Stimulated activated CD8-positive, alpha-beta memory T cell treated with anti-CD3 and anti-CD28 coated beads, Interleukin-12 subunit alpha, Interleukin-12 subunit beta, amount 100 ng/mL, for 24 hours (primary cell): ENCODE results near the gene GDPD5.

Experiments used
- DNase-seq: peaks from one replicate; pipeline ENCODE4 v3.0.0-alpha.2; 2020; ENCODE audit errors: extremely low read depth

Gene GDPD5

GRCh38 chr11:75516140-75516539 lies 9.6 kb downstream of the GDPD5 start:
- no peak for DNase-seq

DNA sequence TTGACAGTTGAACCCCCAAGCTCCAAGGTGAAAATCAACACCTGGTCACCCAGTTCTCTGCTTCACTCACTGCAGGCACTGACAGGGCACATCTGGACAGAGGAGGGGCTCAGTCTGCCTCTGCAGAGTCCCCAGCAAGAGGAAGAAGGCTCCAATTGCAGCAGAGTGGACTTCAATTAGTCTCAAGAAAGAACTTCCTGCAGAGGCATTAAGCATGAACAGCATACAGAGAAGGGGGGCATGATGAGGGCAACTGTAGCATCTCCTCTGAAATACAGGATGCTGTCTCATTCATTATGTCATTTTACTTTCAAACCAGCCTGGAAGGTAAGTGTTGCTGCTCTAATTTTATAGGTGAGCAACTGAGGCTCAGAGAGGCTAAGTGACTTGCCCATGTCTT lies 11.1 kb downstream of the GDPD5 start:
- DNase-seq: no peak

DNA sequence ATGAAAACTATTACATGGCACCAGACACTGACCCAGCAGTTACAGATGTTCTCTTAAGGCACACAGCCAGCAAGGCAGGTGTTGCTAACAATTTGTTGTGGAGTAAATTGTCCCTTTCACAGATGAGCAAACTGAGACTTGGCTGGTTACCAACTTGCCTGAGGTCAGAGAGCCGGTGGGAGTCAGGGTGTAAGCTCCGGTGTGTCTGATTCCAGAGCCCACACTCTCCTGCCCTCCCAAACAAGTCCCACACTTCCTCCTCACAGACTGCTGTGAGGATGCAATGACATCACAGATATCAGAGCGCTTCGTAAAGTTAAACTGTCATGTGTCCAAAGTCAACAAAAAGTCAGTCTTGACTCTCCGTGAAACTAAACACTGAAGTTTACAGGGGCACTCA lies 12.5 kb downstream of the GDPD5 start:
- no peak for DNase-seq

- no peak for DNase-seq
Observed at GRCh38 chr11:75510723-75511019, 15.1 kb downstream of the GDPD5 start.

DNA sequence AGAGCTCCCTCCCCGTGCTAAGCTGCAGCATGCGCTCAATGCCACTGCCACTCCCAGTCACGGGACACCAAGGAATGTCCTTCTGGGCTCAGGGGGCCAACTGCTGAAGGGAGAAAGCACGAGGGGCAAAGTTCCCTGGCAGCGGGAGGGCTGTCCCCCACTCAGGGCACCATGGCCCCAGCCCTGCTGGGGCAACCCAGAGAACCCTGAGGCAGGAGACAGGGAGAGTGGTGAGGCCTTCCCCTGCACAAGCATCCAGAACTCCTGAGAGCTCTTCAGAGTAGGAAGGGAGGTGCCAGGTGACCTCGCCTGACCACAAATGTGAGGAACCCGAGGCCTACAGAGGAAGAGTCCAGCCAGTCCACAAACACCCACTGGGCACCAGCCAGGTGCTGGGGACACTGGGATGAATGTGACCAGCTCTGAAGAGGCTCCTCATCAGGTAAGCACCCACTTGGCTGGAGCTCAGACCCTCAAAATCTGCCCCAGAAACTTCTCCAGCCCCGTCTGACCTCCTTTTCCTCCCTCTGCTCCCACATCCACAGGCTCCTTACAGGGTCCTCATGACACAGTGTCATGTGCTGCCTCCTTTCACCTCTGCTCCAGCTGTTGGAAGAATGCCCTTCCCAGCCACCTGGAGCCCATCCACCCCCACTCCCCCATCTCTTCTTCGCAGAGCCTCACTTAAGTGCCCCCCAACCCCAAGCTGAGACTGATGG lies 15.6 kb downstream of the GDPD5 start:
- DNase-seq: no peak

DNA sequence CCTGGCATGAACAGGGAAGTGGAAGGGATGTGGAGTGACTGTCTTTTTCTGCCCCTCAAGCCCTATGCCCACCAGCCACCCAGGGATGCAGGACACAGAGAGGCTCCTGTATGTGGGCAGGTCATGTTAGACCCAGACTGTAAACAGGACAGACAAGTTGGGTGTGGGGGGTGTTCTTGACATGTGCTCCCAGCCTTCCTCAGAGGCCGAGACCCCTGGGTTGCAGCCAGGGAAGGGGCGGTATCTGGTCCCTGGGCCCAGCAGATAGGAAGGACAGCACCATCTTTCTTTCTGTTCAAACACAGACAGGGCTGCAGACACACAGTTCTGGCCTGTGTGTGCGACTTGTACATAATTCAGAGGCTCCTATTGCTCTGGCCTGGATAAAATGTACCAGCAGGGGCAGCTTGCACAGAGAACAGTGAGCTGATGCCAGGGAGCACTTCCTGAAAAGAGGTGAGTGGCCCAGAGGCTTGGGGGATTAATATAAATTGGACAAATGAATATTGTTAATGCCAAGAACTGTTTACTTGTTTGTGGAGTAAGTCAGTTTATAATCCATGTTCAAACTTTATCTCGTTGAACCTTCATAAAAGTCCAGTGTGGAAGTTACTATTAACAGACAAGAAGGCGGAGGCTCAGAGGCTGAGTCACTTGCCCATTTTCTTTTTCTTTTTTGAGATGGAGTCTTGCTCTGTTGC lies 16.6 kb downstream of the GDPD5 start:
- no peak for DNase-seq

GRCh38 chr11:75508051-75508561 lies 17.6 kb downstream of the GDPD5 start:
- DNase-seq: no peak

GRCh38 chr11:75507571-75507970 lies 18.2 kb downstream of the GDPD5 start:
- DNase-seq: no peak

DNA sequence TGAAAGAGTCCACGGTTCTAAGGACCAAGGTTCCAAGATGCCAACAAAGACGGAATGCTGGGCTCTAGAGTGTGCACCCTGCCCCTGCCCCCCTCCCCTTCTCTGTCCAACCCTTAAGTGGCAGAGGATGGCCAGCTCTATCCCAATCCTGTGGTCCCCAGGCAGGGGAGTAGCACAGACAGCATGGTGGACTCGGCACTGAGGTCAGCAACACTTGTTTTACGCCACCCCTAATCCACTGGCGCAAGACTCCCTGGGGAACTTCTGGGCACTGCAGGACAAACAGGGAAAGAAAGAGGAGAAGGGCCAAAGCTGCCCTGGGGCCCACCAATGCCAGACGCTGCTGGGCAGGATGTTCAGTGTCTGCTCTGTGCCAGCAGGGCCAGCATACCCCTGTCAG lies 18.9 kb downstream of the GDPD5 start:
- DNase-seq: no peak

DNA sequence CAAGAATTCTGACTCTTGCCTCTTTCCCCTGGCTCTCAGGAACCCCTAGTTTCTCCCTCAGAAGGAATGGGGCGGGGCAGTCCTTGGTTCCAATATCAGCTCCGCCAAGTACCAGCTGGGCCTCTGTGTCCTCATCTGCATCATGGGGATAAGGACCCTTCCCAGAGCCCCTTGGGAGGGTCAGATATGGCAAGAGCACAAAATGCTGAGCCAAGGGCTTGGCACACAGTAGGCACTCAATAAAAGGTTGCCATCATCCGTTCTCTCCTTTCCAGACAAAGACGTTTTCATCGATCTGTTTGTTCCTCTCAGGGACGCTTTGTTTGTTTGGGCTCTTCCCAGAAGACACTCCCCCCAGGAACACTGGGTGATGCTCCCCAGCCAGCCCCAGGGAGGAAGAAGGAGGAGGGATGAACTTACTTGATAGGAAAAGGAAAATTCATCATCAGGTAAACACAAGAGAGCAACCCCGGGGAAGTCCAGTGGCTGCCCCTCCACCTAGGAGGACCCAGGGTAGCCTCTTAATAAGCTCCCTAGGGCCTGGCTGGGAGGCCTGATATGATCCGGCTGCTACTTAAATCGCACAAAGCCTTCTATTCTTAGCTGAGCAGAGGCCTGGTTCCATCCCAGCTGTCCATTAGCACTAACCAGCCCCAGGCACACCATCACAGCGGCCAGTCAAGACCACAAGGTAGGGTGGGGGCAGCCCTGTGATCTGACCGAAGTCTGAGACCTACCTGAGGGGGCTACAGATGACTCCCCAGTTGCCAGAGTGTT lies 19.6 kb downstream of the GDPD5 start:
- DNase-seq: no peak

DNA sequence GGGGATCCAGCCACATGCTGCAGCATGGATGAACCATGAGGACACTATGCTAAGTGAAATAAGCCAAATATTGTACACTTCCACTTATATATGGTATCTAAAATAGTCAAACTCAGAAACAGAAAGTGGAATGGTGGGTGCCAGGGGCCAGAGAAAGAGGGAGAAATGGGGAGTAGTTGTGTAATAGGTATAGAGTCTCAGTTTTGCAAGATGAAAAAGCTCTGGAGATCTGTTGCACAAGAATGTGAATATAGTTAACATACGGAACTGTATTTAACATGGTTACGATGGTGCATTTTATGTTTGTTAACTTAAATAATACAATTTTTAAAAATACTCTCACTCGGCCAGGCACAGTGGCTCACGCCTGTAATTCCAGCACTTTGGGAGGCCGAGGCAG lies 21.2 kb downstream of the GDPD5 start:
- no peak for DNase-seq

DNA sequence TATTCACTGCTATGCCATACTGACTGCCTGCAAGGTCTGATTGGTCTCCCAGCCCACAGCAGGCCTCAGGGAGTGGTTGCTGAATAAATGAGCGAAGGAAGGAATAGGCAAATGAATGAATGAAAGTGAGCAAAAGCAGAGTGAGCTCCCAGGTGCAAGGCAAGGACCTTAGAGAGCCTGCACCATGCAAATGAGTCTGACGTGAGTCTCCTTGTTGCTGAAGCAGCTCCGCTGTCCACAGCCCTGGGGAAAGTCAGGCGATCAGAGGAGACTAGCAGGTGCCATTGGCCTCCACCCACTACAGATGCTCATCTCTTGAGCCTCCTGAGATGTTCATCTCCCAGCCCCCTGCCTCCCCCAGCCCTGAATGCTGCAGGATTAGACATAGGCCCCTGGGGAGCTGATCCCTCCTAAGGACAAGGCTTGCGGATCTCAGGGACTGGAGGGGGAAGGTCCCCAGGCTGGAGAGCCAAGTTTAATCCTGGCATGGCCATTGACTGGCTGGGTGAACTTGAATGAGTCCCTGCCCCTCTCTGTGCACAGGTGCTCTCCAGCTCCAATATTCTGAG lies 22.1 kb downstream of the GDPD5 start:
- DNase-seq: no peak

- no peak for DNase-seq
Observed at GRCh38 chr11:75502138-75502537, 23.6 kb downstream of the GDPD5 start.

DNA sequence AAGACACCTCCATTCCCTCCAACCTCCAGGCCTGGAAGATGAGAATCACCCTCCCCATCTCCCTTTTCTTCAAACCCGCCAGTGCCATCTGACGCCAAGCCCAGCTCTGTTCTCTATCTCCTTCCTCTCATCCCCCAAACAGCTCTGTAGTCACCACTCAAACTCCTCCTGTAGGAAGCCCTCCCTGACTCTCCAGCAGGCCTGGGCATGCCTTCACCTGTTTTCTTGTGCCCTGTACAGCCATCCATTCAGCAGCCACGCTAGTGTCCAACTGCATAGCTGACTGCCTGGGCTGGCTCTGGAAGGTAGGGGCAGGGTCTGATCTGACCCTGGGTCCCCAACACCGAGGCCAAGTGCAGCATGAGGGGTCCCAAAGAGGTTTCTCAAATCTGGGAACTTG lies 25.0 kb downstream of the GDPD5 start:
- DNase-seq: no peak

GRCh38 chr11:75499423-75500190 lies 26.1 kb downstream of the GDPD5 start:
- no peak for DNase-seq

DNA sequence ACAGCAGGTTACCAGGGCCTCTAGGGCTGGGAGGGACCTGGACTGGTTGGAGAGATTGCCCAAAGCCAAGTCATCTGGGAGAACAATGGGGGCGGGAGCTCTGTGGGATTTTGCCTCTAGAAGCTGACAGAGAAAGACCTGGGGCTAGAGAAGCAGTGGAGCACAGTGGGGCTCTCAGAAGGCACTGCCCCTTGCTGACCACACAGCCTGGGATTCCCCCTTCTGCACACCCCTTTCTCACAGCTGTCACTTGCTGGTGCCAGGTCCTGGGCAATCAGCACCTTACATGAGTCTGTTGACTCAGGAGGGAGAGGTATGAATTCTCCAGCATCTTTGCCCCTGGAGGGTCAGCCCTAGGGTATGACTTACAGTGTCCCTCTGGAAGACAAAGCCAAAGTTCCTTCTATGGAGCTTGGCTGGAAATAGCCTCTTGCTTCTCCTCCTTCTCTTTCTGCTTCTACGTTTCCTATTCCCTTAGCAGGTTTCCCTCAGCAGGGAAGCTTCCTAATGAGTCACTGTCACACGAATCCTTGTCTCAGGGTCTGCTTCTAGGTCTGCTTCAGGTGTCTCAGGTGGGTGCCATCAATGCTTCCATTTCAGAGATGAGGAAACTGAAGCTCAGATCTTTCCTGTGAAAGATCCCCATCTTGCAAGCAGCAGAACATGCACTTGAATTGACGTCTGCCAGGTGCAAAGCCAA lies 27.0 kb downstream of the GDPD5 start:
- no peak for DNase-seq

DNA sequence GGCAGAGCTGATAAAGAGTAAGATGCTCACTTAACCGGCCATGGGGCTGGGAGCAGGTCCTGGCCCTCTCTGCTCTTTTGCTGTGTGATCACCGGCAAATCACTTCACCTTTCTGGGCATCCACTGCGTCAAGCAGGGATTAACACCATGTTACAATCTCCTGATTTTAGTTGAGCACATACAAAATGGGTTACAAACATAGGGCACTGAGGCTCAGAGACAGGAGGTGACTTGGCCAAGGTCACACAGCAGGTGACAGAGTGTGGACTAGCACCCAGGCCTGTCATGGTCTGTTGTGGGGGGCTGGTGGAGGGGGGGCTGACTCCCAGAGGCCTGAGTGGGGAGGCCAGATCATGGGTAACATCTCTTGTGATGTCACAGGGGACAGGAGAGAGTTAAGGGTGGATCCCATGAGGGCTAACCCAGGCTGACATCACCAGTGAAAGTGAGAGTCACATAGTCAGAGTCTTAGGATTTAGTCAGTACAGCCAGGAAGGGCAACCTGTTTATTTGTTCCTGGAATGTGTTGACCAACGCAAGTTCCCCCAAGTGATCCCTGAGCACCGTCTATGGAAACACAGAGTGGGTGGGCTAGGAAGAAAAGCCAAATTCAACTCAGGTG lies 27.8 kb downstream of the GDPD5 start:
- no peak for DNase-seq

GRCh38 chr11:75496305-75496752 lies 29.4 kb downstream of the GDPD5 start:
- no peak for DNase-seq

- no peak for DNase-seq
Observed at GRCh38 chr11:75495749-75496304, 29.9 kb downstream of the GDPD5 start.

DNA sequence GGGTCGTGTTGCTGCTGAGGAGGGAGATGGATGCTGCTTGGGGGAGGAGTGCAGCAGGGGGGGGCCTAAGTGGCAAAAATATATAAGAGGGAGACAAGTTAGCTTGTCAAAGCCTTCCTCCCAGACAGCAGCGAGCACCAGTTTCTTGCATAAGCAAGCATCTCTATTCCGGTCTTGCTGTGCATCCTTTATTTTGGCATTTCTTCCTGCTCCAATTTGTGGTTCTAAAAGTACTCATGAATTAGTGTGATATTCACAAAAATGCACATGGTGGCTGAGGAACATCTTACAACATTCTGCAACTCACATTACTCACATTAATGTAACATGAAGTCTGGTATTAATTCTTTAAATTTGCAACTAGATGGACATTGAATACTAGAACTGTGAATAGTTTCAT lies 32.1 kb downstream of the GDPD5 start:
- no peak for DNase-seq
